Lung (tissue), 12 donors: ENCODE measurements around the gene SELENOT. TPM values are rescaled to one million over a fixed set of nuclear protein-coding genes. Genes with fewer than 3 reads are reported as not detected.

Experiments
- ATAC-seq: fragments of 200-7000 bp; cut with Tn5 transposase; one replicate; pipeline ENCODE4 v1.9.1; 2020; ENCODE audit warnings: moderate number of reproducible peaks; ENCODE audit not compliant: insufficient read depth, low FRiP score
- DNase-seq, 3 donors: peaks; one replicate each; pipeline ENCODE4 v3.0.0-alpha.2; 2013 to 2017
- H3K27ac ChIP-seq, 2 donors: one replicate each; pipeline ENCODE4 v1.5.1; 2013; ENCODE audit warnings: mild to moderate bottlenecking in 2 of 2, moderate library complexity in 2 of 2, control low read depth in 1 of 2, inconsistent platforms in 1 of 2, low read depth in 1 of 2, low read length in 1 of 2
- H3K27me3 ChIP-seq, 3 donors: one replicate each; pipeline ENCODE4 v1.5.1; 2013; ENCODE audit warnings: low read length in 2 of 3; ENCODE audit not compliant: control insufficient read depth in 3 of 3, insufficient read depth in 3 of 3
- H3K36me3 ChIP-seq, 4 donors: one replicate each; pipeline ENCODE4 v1.5.1; 2013; ENCODE audit warnings: low read length in 4 of 4, mild to moderate bottlenecking in 1 of 4, moderate library complexity in 1 of 4; ENCODE audit not compliant: control insufficient read depth in 4 of 4, insufficient read depth in 4 of 4
- H3K4me1 ChIP-seq, 5 donors: one replicate each; pipeline ENCODE4 v1.5.1; 2013; ENCODE audit warnings: low read length in 5 of 5, mild to moderate bottlenecking in 2 of 5, moderate library complexity in 1 of 5; ENCODE audit not compliant: control insufficient read depth in 5 of 5, insufficient read depth in 5 of 5
- H3K4me3 ChIP-seq: one replicate; pipeline ENCODE4 v1.5.1; 2013; ENCODE audit warnings: mild to moderate bottlenecking, control low read depth, moderate library complexity
- H3K9ac ChIP-seq, 2 donors: one replicate each; pipeline ENCODE4 v1.5.1; 2013; ENCODE audit warnings: low read length in 2 of 2, control low read depth in 1 of 2; ENCODE audit not compliant: insufficient read depth in 1 of 2
- H3K9me3 ChIP-seq, 4 donors: one replicate each; pipeline ENCODE4 v1.5.1; 2013; ENCODE audit warnings: low read length in 3 of 4, mild to moderate bottlenecking in 1 of 4, moderate library complexity in 1 of 4; ENCODE audit not compliant: control insufficient read depth in 4 of 4, insufficient read depth in 3 of 4
- CTCF ChIP-seq: IDR thresholded peaks from 2 replicates; pipeline ENCODE4 v1.5.1; 2012; ENCODE audit warnings: mild to moderate bottlenecking; ENCODE audit errors: control extremely low read depth, extremely low read depth
- WGBS, 2 donors: extraction: QIAGEN DNeasy Blood & Tissue Kit; methylation state at CpG; one replicate each; pipeline ENCODE4 v1.1.7; 2013; 5-methylcytosine and 5-hydroxymethylcytosine counted together
- polyA plus RNA-seq, 2 donors: library from polyadenylated mRNA; stranded (reverse); fragments of 200-250 nt; gene quantifications; one replicate each; pipeline ENCODE4 v1.2.1, GENCODE V29; 2013
- total RNA-seq, 2 donors: library from RNA; depleted of rRNA in 1 of 2; stranded (reverse); fragments of >200 nt in 1 of 2; gene quantifications; one replicate each; pipeline ENCODE4 v1.2.1, GENCODE V29; 2014 to 2021
- donor health status: control.
- donor health status: control.
- donor health status: Bipolar disorder and iron deficiency.
- donor health status: healthy.
- donor health status: DM: yes; HTN: yes; CAD: no.

Gene SELENOT
- total and polyA plus RNA-seq, 4 donors, result 27.4 to 194 (median 109) TPM

GRCh38 chr3:150588027-150588830 is 14.9 kb upstream of the SELENOT start:
- Histone ChIP-seq H3K27ac (no peak overlapping the region), H3K4me1 (peaks cover 0 to 4% (median 0%) of the 10 kb centered on the region in 5 donors), H3K36me3 (peaks cover 7 to 21% (median 10%) of the 10 kb centered on the region in 4 donors), H3K27me3 (no peaks in the 10 kb centered on the region), H3K4me3 (no peak overlapping the region), H3K9ac (no peak overlapping the region), H3K9me3 (no peaks in the 10 kb centered on the region)
- WGBS, 2 donors, result 58 to 65% methylated on average over 9 of the region's 9 CpGs
- no peak for TF ChIP-seq CTCF
- DNase-seq, result no peak
- ATAC-seq, result no peak

- Histone ChIP-seq H3K9me3 (no peaks in the 10 kb centered on the region), H3K27me3 (no peaks in the 10 kb centered on the region), H3K9ac (no peak overlapping the region), H3K4me3 (no peak overlapping the region), H3K36me3 (peaks cover 7 to 12% (median 8%) of the 10 kb centered on the region in 4 donors), H3K4me1 (peaks cover 0 to 4% (median 0%) of the 10 kb centered on the region in 5 donors), H3K27ac (no peak overlapping the region)
- DNase-seq, result no peak
- no peak for TF ChIP-seq CTCF
- ATAC-seq, result no peak
- WGBS, 2 donors, result 65 to 77% methylated on average over 6 of the region's 6 CpGs
Observed at GRCh38 chr3:150589759-150590158, 13.4 kb upstream of the SELENOT start.

- H3K36me3 ChIP-seq, result peaks cover 0 to 3% (median 0%) of the 10 kb centered on the region in 4 donors
- no peak overlapping the region for H3K9ac ChIP-seq
- no peak overlapping the region for H3K4me3 ChIP-seq
- DNase-seq, result no peak
- 91 to 94% methylated on average over 4 of the region's 4 CpGs for WGBS, 2 donors
- no peaks in the 10 kb centered on the region for H3K27me3 ChIP-seq
- no peak for TF ChIP-seq CTCF
- H3K4me1 ChIP-seq, result peaks cover 0 to 2% (median 0%) of the 10 kb centered on the region in 5 donors
- no peaks in the 10 kb centered on the region for H3K9me3 ChIP-seq
- no peak for ATAC-seq
- no peak overlapping the region for H3K27ac ChIP-seq
Observed at GRCh38 chr3:150594150-150594549, 9.0 kb upstream of the SELENOT start.

GRCh38 chr3:150597646-150598045 is 5.5 kb upstream of the SELENOT start:
- Histone ChIP-seq H3K36me3 (peaks cover 0 to 3% (median 0%) of the 10 kb centered on the region in 4 donors), H3K27ac (no peak overlapping the region), H3K4me1 (peaks cover 0 to 9% (median 3%) of the 10 kb centered on the region in 5 donors), H3K4me3 (no peak overlapping the region), H3K9ac (no peak overlapping the region), H3K9me3 (no peaks in the 10 kb centered on the region), H3K27me3 (no peaks in the 10 kb centered on the region)
- no peak for TF ChIP-seq CTCF
- ATAC-seq (no peak), DNase-seq (no peak)
- WGBS, 2 donors, result 83 to 91% methylated on average over 4 of the region's 4 CpGs
